HG03342 (cell line): Measurements from ENCODE around the gene AKR7A2.
"Not testable (repeated sequence)": the region's sequence is repeated elsewhere in the genome, so short reads cannot be mapped to it uniquely, and the experiment has no call there.

Experiments
- ATAC-seq: cut with Tn5 transposase; IDR thresholded peaks from one replicate; pipeline ENCODE4 v1.9.1; 2021; ENCODE audit warnings: mild to moderate bottlenecking, moderate library complexity; ENCODE audit not compliant: unreplicated experiment

Gene AKR7A2

DNA sequence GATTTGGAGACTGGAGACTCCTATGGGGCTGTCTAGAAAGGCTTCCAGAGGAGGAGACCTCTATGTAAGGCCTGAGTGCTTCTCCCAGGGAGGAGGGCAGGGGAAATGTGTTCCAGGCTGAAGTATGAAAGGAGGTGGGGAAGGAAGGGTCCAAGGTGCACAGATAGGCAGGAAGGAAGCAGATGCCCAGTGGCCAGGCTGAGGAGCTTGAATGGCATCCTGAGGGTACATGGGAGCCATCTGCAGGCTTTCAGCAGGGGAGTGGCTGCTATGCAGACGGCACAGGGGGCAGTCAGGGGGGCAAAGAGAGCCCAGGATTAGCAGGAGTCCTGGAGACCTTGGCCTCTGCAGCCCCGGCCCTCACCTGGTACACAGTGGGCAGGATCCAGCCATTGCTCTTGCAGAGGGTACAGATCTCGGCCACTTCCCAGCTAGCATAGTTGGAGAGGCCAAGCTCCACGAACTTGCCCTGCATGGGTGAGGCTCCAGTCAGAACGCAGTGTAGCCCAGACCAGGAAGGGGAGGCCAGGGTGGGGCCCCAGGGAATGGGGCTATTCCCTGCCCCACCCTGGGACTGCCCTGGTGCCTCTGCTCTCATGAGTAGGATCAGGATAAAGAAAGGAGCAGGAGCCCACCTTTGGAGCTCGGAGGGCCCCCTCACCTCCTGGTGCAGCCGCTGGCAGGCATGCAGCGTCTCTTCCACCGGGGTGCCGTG lies 4.0 kb downstream of the AKR7A2 start:
- ATAC-seq = no peak

GRCh38 chr1:19306941-19307340 lies 5.0 kb downstream of the AKR7A2 start:
- no peak for ATAC-seq

GRCh38 chr1:19305880-19306279 lies 6.1 kb downstream of the AKR7A2 start:
- ATAC-seq = no peak

DNA sequence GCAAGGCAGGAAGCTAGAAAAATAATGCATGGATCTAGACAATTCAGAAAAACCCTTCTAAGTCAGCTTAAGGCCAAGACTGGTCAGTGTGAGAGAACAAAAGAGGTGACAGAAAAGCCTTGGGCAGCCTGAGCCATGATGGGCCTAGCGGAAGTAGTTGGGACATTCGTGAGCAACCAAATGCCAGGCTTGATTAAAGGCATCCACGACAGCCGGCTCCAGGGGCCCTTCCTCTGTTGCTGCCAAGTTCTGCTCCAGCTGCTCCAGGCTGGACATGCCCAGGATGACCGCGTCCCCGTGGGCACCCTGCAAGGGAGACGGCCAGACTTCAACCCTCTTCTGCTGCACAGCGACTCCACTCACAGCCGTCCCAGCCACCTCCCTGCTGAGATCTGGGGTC lies 7.9 kb downstream of the AKR7A2 start:
- not testable (repeated sequence) for ATAC-seq

GRCh38 chr1:19300211-19300610 lies 11.7 kb downstream of the AKR7A2 start:
- no peak for ATAC-seq

DNA sequence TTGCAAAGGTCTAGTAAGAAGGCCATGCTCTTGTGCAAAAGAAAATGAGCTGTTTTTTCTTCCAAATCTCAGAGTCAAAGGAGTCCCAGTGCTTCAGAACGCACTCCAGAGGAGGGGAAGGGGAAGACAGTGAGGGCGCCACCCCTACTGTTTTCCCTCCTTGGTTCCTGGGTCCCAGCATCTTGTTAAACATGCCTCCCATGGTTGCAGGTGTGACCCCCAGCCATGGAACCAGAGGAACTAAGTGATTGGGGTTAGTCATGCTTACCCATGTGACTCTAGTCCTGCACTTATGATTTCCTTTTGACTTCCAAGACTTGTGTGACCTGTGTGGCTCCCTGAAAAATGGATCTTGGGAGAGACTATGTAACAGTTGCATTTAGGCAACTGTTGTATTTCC lies 17.3 kb downstream of the AKR7A2 start:
- no peak for ATAC-seq

- no peak for ATAC-seq
Measured at GRCh38 chr1:19289244-19289643, 22.7 kb downstream of the AKR7A2 start.

DNA sequence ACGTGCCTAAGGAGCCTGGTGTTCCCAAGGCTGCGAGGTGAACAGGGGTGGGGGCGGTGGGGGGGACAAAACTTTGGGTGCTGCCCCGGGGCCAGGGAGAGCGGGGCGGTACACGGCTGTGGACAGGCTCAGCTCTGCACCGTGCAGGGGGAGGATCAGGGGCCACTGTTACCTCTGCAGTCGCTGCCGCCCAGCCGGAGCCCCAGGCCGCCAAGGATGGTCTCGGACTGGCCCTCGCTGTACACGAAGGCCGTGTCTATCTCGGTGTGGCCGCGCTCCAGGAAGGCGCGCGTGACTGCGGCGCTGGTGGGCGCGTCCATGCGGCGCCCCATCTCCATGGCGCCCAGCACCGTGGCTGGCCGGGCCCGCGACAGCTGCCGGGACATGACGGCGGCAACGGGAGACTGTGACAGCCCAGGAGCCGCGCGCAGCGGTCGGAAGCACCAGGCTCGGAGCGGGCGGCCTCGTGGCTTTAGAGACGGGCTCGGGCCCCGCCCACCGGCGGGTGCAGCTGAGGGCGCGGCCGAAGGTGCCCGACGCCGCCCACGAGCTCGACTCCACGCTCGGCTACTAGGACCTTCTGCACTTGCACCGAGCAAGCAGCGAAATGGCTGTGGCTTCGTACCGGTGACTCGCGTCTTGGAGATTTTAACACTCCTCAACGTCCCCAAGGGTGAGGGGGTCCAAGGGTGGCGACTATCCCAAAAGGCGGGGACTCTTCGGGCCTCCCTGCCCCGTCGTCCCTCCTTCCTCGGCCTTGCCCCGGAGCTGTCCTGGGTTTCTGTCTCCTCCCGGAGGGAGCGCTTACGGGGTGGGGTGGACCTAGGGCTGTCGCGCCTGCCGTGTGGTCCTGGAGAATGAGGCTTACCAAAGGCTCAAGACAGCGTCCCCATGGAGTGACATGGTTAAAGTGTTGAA lies 23.4 kb downstream of the AKR7A2 start, which contains the start of gene AKR7A3:
Gene AKR7A3 (minus strand): TSS at position 447 of the 918 bp plus-strand sequence. CDS start 61 bp downstream, at position 386.
- ATAC-seq = not testable (repeated sequence)

DNA sequence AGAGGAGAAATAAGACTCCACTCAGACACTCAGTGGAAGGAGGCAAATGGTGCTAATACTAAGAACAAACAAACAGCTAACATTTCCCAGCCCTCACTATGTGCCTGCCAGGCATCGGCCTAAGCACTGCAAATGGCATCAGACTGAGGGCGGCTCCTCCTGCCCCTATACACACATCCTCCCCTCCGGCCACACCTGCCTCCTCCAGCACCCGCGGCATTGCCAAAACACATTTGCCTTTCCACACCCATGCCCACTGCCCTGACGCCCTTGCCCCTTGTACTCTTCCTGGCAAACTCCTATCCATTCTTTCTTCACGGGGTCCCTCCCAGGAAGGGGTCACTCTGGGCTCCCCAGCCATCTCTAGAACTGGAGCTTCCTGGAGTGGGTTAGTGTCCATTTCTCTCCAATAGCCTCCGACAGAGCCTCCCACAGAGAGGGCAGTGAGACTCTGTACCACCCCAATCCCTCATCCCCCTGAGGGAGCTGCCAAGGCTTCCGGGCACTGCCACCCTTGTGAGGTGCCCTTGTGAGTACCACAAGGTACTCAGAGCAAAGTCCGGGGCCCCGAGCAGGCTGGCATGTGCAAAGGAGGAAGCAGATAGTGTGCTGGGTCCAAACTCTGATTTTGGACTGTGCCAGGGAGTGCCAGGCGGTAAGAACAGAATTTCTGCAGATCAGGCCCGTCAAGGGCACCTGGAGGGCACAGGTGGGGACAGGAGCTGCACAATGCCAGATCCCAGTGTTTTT lies 24.3 kb downstream of the AKR7A2 start:
- no peak for ATAC-seq

DNA sequence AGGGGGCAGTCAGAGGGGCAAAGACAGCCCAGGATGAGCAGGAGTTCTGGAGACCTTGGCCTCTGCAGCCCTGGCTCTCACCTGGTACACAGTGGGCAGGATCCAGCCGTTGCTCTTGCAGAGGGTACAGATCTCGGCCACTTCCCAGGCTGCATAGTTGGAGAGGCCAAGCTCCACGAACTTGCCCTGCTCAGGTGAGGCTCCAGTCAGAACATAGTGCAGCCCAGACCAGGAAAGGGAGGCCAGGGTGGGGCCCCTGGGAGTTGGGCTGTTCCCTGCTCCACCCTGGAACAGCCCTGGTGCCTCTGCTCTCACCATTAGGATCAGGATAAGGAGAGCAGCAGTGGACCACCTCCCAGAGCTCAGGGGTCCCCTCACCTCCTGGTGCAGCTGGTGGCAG lies 26.1 kb downstream of the AKR7A2 start:
- ATAC-seq = not testable (repeated sequence)

DNA sequence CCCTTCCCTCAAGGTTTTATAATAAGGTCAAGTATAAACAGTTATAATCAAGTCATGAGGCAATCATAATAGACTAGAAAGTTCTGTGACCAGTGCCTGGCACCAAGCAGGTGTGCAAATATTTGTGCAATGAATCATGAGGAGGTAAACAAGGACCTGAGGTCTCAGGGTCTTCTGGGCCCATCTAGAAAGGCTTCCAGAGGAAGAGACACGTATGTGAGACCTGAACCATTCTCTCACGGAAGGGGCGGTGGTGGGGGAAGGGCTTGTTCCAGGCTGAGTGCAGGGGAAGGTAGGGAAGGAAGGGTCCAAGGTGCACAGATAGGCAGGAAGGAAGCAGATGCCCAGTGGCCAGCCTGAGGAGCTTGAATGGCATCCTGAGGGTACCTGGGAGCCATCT lies 26.6 kb downstream of the AKR7A2 start:
- not testable (repeated sequence) for ATAC-seq

DNA sequence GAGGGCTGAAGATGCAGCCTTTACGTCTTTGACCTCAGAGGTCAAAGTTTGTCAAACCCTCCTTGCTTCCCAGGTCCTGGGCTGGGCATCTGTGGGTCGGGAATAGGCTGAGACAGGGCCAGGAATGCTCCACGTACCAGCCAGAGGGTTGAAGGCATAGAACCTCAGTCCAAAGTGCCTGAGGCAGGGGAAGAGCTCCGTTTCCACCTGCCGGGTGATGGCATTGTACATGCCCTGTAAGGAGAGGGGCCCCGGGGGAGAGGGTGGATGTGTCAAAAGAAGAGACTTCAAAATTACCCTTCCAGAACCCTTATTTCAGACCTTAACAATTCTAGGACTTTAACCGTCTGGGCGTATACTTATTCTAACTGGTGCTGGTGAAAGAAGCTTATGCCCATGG lies 27.1 kb downstream of the AKR7A2 start:
- ATAC-seq = no peak

DNA sequence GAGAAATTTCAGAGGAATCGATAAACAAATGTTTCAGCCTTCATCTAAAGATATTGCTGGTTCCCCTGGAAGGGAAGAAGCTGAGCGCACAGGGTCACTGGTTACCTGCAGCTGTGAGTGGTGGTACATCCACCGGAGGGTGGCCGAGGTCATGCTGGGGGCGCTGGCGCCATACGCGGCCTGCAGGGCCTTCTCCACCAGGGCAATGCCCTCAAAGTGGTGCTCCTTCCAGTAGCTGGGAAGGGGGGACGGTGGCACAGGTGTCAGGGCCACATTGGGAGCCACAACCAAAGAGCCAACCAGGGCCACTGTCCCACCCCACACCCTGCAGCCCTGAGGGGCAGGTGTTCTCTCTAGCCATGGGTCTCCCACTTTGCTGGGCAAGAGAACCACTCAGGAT lies 28.1 kb downstream of the AKR7A2 start:
- ATAC-seq = no peak

DNA sequence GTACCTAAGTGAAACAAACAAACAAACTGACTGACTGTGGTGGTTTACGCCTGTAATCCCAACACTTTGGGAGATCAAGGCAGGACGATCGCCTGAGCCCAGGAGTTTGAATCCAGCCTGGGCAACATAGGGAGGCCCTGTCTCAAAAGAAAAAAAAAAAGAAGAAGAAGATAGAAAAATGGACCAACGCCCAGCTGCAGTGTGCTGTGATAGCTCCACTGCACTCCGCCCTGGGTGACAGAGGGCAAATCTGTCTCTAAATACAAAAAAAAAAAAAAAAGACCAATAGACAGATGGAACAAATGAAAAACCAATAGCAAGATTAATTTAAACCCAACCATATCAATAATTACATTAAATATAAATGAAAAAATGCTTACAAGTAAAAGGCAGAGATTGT lies 37.3 kb downstream of the AKR7A2 start:
- no peak for ATAC-seq

GRCh38 chr1:19273844-19274531 lies 38.0 kb downstream of the AKR7A2 start:
- not testable (repeated sequence) for ATAC-seq

GRCh38 chr1:19273106-19273843 lies 38.7 kb downstream of the AKR7A2 start:
- no peak for ATAC-seq

DNA sequence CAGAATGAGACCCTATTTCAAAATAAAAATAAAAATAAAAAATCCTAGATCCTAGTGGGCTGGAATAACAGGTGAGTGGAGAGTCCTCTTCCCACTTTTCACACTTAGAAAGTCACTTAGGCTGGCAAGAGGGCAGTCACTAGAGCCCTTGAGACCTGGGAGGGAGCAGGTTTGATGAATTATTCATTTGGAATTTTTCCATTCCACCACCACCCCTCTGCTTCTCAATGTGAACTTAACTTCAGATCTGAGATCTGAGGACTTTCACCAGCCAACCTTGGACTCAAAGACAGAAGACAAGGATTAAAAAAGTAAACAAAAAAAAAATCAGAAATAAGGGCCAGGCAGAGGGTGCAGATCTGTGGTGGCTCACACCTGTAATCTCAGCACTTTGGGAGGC lies 39.9 kb downstream of the AKR7A2 start:
- ATAC-seq = no peak

- ATAC-seq = not testable (repeated sequence)
Measured at GRCh38 chr1:19270343-19270730, 41.6 kb downstream of the AKR7A2 start.

GRCh38 chr1:19269427-19270342 lies 42.3 kb downstream of the AKR7A2 start:
- not testable (repeated sequence) for ATAC-seq
